Liver (tissue), 9 donors: ENCODE measurements around the gene HMX1. TPM values are rescaled to one million over a fixed set of nuclear protein-coding genes. Genes with fewer than 3 reads are reported as not detected.

ENCODE experiments used
- DNase-seq: peaks from one replicate; pipeline ENCODE4 v3.0.0-alpha.2; 2017; ENCODE audit warnings: low spot score
- H3K27ac ChIP-seq, 2 donors: one replicate each; pipeline ENCODE4 v1.7.0; 2013; ENCODE audit warnings: inconsistent platforms in 2 of 2, low read length in 2 of 2, control low read depth in 1 of 2, low read depth in 1 of 2, mild to moderate bottlenecking in 1 of 2
- H3K27me3 ChIP-seq, 4 donors: one replicate each; pipeline versions ENCODE4 v1.6.1 to v1.7.0; 2013; ENCODE audit warnings: low read length in 3 of 4, inconsistent platforms in 1 of 4, mild to moderate bottlenecking in 1 of 4, moderate library complexity in 1 of 4; ENCODE audit not compliant: control insufficient read depth in 4 of 4, insufficient read depth in 4 of 4
- H3K36me3 ChIP-seq, 4 donors: one replicate each; pipeline versions ENCODE4 v1.6.1 to v1.7.0; 2013; ENCODE audit warnings: low read length in 3 of 4, mild to moderate bottlenecking in 3 of 4, low read depth in 1 of 4, moderate library complexity in 1 of 4; ENCODE audit not compliant: control insufficient read depth in 4 of 4, insufficient read depth in 3 of 4
- H3K4me1 ChIP-seq, 4 donors: one replicate each; pipeline versions ENCODE4 v1.6.1 to v1.7.0; 2013; ENCODE audit warnings: low read length in 3 of 4, mild to moderate bottlenecking in 3 of 4, moderate library complexity in 1 of 4; ENCODE audit not compliant: control insufficient read depth in 4 of 4, insufficient read depth in 4 of 4
- H3K4me3 ChIP-seq, 3 donors: one replicate each; pipeline versions ENCODE4 v1.6.1 to v1.7.0; 2013; ENCODE audit warnings: low read length in 3 of 3, control low read depth in 1 of 3, low read depth in 1 of 3, mild to moderate bottlenecking in 1 of 3
- H3K9ac ChIP-seq, 2 donors: one replicate each; pipeline ENCODE4 v1.7.0; 2013; ENCODE audit warnings: low read length in 2 of 2, mild to moderate bottlenecking in 2 of 2, moderate library complexity in 2 of 2, control low read depth in 1 of 2, low read depth in 1 of 2
- H3K9me3 ChIP-seq, 4 donors: one replicate each; pipeline versions ENCODE4 v1.6.1 to v1.7.0; 2013; ENCODE audit warnings: low read length in 3 of 4; ENCODE audit not compliant: control insufficient read depth in 4 of 4
- ATF3 ChIP-seq: IDR thresholded peaks from 2 replicates; pipeline ENCODE4 v1.6.1; 2016; ENCODE audit warnings: antibody characterized with exemption
- EGR1 ChIP-seq, 2 donors: IDR thresholded peaks; 2 replicates each; pipeline ENCODE4 v1.6.1; 2016 to 2018; ENCODE audit warnings: antibody characterized with exemption in 2 of 2, low read depth in 2 of 2
- FOXA1 ChIP-seq: IDR thresholded peaks from 2 replicates; pipeline ENCODE4 v1.6.1; 2016; ENCODE audit warnings: antibody characterized with exemption
- FOXA2 ChIP-seq: IDR thresholded peaks from 2 replicates; pipeline ENCODE4 v1.6.1; 2016; ENCODE audit warnings: antibody characterized with exemption
- GABPA ChIP-seq, 2 donors: IDR thresholded peaks in 1 of 2; conservative IDR thresholded peaks in 1 of 2; 2 replicates each; pipeline ENCODE4 v1.6.1; 2016; ENCODE audit warnings: antibody characterized with exemption in 2 of 2, mild to moderate bottlenecking in 1 of 2, moderate library complexity in 1 of 2
- HNF4A ChIP-seq, 2 donors: conservative IDR thresholded peaks; 2 replicates each; pipeline ENCODE4 v1.6.1; 2016; ENCODE audit warnings: antibody characterized with exemption in 2 of 2, mild to moderate bottlenecking in 2 of 2
- HNF4G ChIP-seq: IDR thresholded peaks from 2 replicates; pipeline ENCODE4 v1.6.1; 2016; ENCODE audit warnings: antibody characterized with exemption
- JUND ChIP-seq, 2 donors: IDR thresholded peaks; 2 replicates each; pipeline ENCODE4 v1.6.1; 2016; ENCODE audit warnings: antibody characterized with exemption in 2 of 2
- MAX ChIP-seq: IDR thresholded peaks from 2 replicates; pipeline ENCODE4 v1.6.1; 2016; ENCODE audit warnings: antibody characterized with exemption
- NR2F2 ChIP-seq: IDR thresholded peaks from 2 replicates; pipeline ENCODE4 v1.6.1; 2016; ENCODE audit warnings: antibody characterized with exemption
- RAD21 ChIP-seq, 2 donors: IDR thresholded peaks; 2 replicates each; pipeline ENCODE4 v1.6.1; 2016; ENCODE audit warnings: antibody characterized with exemption in 2 of 2, mild to moderate bottlenecking in 2 of 2
- RXRA ChIP-seq, 2 donors: IDR thresholded peaks; 2 replicates each; pipeline ENCODE4 v1.6.1; 2017 to 2018; ENCODE audit warnings: antibody characterized with exemption in 2 of 2, mild to moderate bottlenecking in 1 of 2
- SP1 ChIP-seq: IDR thresholded peaks from 2 replicates; pipeline ENCODE4 v1.6.1; 2018; ENCODE audit warnings: antibody characterized with exemption, mild to moderate bottlenecking
- TAF1 ChIP-seq: conservative IDR thresholded peaks from 2 replicates; pipeline ENCODE4 v1.6.1; 2016; ENCODE audit warnings: antibody characterized with exemption, mild to moderate bottlenecking
- YY1 ChIP-seq: IDR thresholded peaks from 2 replicates; pipeline ENCODE4 v1.6.1; 2016; ENCODE audit warnings: antibody characterized with exemption, mild to moderate bottlenecking
- ZBTB33 ChIP-seq: IDR thresholded peaks from 2 replicates; pipeline ENCODE4 v1.6.1; 2016; ENCODE audit warnings: antibody characterized with exemption
- WGBS: extraction: QIAGEN DNeasy Blood & Tissue Kit; methylation state at CpG from one replicate; pipeline ENCODE4 v1.1.7; 2013; 5-methylcytosine and 5-hydroxymethylcytosine counted together
- polyA plus RNA-seq, 2 donors: library from polyadenylated mRNA; stranded (reverse) in 1 of 2; unstranded in 1 of 2; fragments of 200-250 nt in 1 of 2; fragments of >200 nt in 1 of 2; fragmentation: Nextera tagmentation in 1 of 2; extraction: Ambion mirVana in 1 of 2; gene quantifications; one replicate each; pipeline versions ENCODE4 v1.2.1 to v1.2.3, GENCODE V29; 2013 to 2015
- total RNA-seq, 2 donors: library from RNA; depleted of rRNA; stranded (reverse); fragments of >200 nt; gene quantifications; one replicate each; pipeline ENCODE4 v1.2.3, GENCODE V29; 2014
- TF ChIP-seq, protein P1 (sequence below): fragments of 150-350 bp; IDR thresholded peaks from 2 replicates; pipeline ENCODE4 v1.5.1; 2017; ENCODE audit warnings: improper control_type of control experiment, low read depth, low read length; ENCODE audit not compliant: missing input control
- donor health status: healthy.
- donor health status: healthy.
- donor health status: healthy.
- donor health status: healthy.
- donor health status: healthy.

The HMX1 gene
- total and polyA plus RNA-seq, 4 donors, result not detected

GRCh38 chr4:8843597-8843996, 28.0 kb downstream of the HMX1 start (continued):
- TF ChIP-seq MAX (no peak), YY1 (no peak), JUND (IDR thresholded peaks at IDR 0.05) (no peak), SP1 (no peak), GABPA (IDR thresholded peaks at IDR 0.05 in 1 of 2, conservative IDR thresholded peaks at IDR 0.05 in 1 of 2) (no peak), RXRA (IDR thresholded peaks at IDR 0.05) (no peak), NR2F2 (no peak), FOXA1 (no peak)

- Histone ChIP-seq H3K36me3 (no peaks in the 10 kb centered on the region), H3K9me3 (peaks cover 0 to 4% (median 2%) of the 10 kb centered on the region in 4 donors), H3K4me3 (no peak overlapping the region), H3K9ac (no peak overlapping the region), H3K4me1 (no peaks in the 10 kb centered on the region), H3K27ac (no peak overlapping the region), H3K27me3 (peaks cover 0 to 7% (median 1%) of the 10 kb centered on the region in 4 donors)
- TF ChIP-seq ZBTB33 (no peak), SP1 (no peak)
- no peak for DNase-seq
- 59% methylated on average over 2 of the region's 2 CpGs for WGBS
Observed at GRCh38 chr4:8842614-8843013, 29.0 kb downstream of the HMX1 start.

DNA sequence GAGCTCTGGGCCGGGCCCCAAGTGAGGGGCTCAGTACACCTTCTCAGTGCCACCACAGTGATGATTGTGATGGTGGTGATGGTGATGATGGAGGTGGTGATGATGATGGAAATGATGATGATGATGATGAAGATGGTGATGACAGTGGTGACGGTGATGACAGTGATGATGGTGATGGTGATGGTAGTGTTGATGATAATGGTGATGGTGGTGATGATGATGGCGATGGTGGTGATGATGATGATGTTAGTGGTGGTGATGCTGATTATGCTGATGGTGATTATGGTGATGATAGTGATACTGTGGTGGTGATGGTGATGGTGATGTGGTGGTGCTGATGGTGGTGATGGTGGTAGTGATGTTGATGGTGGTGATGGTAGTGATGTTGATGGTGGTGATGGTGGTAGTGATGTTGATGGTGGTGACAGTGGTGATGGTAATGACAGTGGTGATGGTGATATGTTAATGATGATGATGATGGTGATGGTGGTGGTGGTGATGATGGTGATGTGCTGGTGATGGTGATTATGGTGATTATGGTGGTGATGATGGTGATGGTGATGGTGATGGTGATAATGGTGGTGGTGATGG, 29.9 kb downstream of the HMX1 start:
- Histone ChIP-seq H3K27ac (no peak overlapping the region), H3K36me3 (no peaks in the 10 kb centered on the region), H3K9me3 (peaks cover 0 to 4% (median 2%) of the 10 kb centered on the region in 4 donors), H3K4me3 (no peak overlapping the region), H3K4me1 (no peaks in the 10 kb centered on the region), H3K9ac (no peak overlapping the region), H3K27me3 (peaks cover 0 to 4% (median 1%) of the 10 kb centered on the region in 4 donors)
- TF ChIP-seq YY1, result no peak
- TF ChIP-seq TAF1, result no peak
- TF ChIP-seq EGR1 (IDR thresholded peaks at IDR 0.05; ENCODE audit: low read depth in 2 of 2), result no peak
- TF ChIP-seq JUND (IDR thresholded peaks at IDR 0.05), result no peak
- TF ChIP-seq FOXA2, result no peak
- no peak for TF ChIP-seq HNF4A (conservative IDR thresholded peaks at IDR 0.05)
- TF ChIP-seq NR2F2, result no peak
- no peak for DNase-seq
- 92% methylated on average over 3 of the region's 3 CpGs for WGBS

DNA sequence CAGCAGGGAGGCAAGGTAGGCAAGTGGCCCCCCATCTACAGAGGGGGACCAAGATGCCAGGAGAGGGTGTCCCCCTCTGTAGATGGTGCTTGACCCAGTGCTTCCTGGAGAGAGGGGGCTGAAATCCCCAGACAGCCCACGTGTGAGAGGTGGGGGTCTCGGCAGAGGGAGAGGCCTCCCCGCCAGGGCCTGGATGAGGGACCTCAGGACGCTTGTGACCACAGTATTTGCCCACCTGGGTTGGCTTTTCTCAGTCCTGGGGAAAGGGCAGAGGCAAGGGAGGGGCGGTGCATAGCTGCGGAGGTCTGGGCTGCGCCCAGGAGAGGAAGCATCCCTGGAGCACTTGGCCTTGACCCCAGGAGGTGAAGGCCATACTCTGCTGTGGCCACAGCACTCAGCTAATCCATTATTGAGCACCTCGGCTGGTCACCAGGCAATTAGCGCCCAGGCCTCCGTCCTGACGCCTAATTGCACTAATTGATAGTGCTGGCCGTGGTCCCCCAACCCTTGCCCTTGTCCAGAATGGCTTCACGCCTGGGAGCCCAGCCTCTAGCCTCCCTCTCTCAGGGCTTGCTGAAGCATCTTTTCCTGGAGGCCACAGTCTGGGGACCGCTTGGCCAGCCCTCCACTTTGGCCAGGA, 30.7 kb downstream of the HMX1 start:
- Histone ChIP-seq H3K27me3 (peaks cover 0 to 4% (median 0%) of the 10 kb centered on the region in 4 donors), H3K27ac (no peak overlapping the region), H3K4me1 (no peaks in the 10 kb centered on the region), H3K4me3 (no peak overlapping the region), H3K9ac (no peak overlapping the region), H3K9me3 (peaks cover 0 to 4% (median 2%) of the 10 kb centered on the region in 4 donors), H3K36me3 (no peaks in the 10 kb centered on the region)
- no peak for DNase-seq
- 76% methylated on average over 14 of the region's 14 CpGs for WGBS
- TF ChIP-seq RAD21 (IDR thresholded peaks at IDR 0.05), result no peak
- no peak for TF ChIP-seq FOXA2
- TF ChIP-seq HNF4A (conservative IDR thresholded peaks at IDR 0.05), result no peak
- no peak for TF ChIP-seq TAF1
- no peak for TF ChIP-seq ZBTB33
- no peak for TF ChIP-seq ATF3
- TF ChIP-seq, protein P1, sequence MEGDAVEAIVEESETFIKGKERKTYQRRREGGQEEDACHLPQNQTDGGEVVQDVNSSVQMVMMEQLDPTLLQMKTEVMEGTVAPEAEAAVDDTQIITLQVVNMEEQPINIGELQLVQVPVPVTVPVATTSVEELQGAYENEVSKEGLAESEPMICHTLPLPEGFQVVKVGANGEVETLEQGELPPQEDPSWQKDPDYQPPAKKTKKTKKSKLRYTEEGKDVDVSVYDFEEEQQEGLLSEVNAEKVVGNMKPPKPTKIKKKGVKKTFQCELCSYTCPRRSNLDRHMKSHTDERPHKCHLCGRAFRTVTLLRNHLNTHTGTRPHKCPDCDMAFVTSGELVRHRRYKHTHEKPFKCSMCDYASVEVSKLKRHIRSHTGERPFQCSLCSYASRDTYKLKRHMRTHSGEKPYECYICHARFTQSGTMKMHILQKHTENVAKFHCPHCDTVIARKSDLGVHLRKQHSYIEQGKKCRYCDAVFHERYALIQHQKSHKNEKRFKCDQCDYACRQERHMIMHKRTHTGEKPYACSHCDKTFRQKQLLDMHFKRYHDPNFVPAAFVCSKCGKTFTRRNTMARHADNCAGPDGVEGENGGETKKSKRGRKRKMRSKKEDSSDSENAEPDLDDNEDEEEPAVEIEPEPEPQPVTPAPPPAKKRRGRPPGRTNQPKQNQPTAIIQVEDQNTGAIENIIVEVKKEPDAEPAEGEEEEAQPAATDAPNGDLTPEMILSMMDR, result no peak
- no peak for TF ChIP-seq MAX
- no peak for TF ChIP-seq HNF4G
